ENCODE measurements around the gene PXDC1.

PXDC1 gene

DNA sequence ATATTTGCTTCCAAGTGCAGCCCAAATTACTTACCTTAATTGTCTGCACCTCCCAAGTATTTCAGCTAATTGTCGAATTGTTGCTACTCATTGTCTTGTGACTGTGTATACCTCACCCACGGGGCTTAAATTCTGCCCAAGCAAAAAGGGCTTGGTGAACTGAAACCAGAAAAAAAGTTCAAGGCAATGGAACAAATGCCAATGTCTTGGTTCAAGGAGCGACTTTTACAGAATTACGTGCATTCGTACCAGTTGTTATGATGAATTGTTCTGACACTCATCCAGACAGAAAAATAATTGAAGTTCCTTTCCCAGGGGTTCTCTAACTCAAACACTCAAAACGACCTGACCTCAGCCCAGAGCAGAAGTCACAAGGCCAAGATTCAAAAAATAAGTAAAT lies 13.9 kb upstream of the PXDC1 start:
- peak overlapping the region; percentile 88 for H3K4me2 ChIP-seq

DNA sequence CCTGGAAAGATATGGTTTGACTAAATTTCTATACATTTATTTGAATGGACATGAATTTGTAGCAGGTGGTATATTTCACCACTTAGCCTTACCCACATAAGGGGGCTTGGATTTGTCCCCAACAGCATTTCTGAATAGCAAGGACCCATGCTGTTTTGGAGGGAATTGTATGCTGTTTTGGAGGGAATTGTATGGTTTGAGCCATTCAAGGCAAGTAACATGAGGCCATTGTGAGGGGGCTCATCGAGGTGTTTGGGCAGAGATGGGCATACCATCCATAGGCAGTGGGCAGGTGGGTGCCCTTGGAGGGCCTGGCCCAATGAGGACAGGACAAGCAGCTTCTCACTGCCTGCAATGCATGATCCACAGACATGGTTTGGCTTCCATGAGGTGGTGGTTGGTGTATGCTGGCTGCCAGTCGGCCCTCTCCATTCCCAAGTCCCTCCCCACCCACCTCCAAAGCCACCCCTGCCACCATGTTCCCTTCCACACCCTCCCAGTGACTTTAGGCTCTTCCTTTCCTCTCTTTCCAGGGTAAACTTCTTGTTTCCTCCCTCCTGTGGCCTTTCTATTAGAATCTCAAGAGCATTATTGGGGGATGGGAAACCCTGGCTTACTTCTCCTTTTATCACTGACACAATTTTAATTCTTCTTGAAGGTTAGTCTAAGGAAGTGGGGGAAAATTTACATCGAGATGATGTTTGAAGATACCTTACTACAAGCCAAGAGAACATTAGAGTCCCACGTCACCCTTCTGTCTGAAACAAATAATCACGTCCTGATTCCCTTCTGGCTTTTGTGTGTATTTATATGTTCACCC lies 13.2 kb upstream of the PXDC1 start:
- H2AFZ ChIP-seq (ENCODE audit: low read depth) = no peak overlapping the region
- peaks cover 32% of the 10 kb centered on the region for H3K4me1 ChIP-seq (ENCODE audit: low read depth, poor library complexity, severe bottlenecking)
- no peaks in the 10 kb centered on the region for H3K27me3 ChIP-seq (ENCODE audit: insufficient read depth, low read depth)
- no peak overlapping the region for H3K4me3 ChIP-seq (IDR thresholded peaks at IDR 0.05; ENCODE audit: insufficient read depth, low read depth, low read length)
- no peaks in the 10 kb centered on the region for H3K36me3 ChIP-seq (ENCODE audit: insufficient read depth)
- H3K4me2 ChIP-seq = peak overlapping the region; percentile 88; the same call in 1 of the 2 replicates
- no peak overlapping the region for H3K9ac ChIP-seq
- no peaks in the 10 kb centered on the region for H4K20me1 ChIP-seq (ENCODE audit: insufficient read depth)
- TF ChIP-seq, protein P1, sequence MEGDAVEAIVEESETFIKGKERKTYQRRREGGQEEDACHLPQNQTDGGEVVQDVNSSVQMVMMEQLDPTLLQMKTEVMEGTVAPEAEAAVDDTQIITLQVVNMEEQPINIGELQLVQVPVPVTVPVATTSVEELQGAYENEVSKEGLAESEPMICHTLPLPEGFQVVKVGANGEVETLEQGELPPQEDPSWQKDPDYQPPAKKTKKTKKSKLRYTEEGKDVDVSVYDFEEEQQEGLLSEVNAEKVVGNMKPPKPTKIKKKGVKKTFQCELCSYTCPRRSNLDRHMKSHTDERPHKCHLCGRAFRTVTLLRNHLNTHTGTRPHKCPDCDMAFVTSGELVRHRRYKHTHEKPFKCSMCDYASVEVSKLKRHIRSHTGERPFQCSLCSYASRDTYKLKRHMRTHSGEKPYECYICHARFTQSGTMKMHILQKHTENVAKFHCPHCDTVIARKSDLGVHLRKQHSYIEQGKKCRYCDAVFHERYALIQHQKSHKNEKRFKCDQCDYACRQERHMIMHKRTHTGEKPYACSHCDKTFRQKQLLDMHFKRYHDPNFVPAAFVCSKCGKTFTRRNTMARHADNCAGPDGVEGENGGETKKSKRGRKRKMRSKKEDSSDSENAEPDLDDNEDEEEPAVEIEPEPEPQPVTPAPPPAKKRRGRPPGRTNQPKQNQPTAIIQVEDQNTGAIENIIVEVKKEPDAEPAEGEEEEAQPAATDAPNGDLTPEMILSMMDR (conservative IDR thresholded peaks at IDR 0.05; ENCODE audit: low read depth, low read length) = no peak
- no peaks in the 10 kb centered on the region for H3K79me2 ChIP-seq (ENCODE audit: insufficient read depth, low read depth)
- H3K27ac ChIP-seq = no peak overlapping the region; the same call in 1 of the 2 replicates

More for the DNA sequence above, 13.9 kb upstream of the PXDC1 start:
- peaks cover 32% of the 10 kb centered on the region for H3K4me1 ChIP-seq (ENCODE audit: low read depth, poor library complexity, severe bottlenecking)
- TF ChIP-seq, protein P1 (conservative IDR thresholded peaks at IDR 0.05; ENCODE audit: low read depth, low read length) = no peak
- no peaks in the 10 kb centered on the region for H3K36me3 ChIP-seq (ENCODE audit: insufficient read depth)
- no peak overlapping the region for H3K9ac ChIP-seq
- no peaks in the 10 kb centered on the region for H4K20me1 ChIP-seq (ENCODE audit: insufficient read depth)
- peak overlapping the region; percentile 72; the same call in 1 of the 2 replicates for H3K27ac ChIP-seq
- no peak overlapping the region for H3K4me3 ChIP-seq (IDR thresholded peaks at IDR 0.05; ENCODE audit: insufficient read depth, low read depth, low read length)
- no peaks in the 10 kb centered on the region for H3K27me3 ChIP-seq (ENCODE audit: insufficient read depth, low read depth)
- no peaks in the 10 kb centered on the region for H3K79me2 ChIP-seq (ENCODE audit: insufficient read depth, low read depth)
- no peak overlapping the region for H2AFZ ChIP-seq (ENCODE audit: low read depth)

DNA sequence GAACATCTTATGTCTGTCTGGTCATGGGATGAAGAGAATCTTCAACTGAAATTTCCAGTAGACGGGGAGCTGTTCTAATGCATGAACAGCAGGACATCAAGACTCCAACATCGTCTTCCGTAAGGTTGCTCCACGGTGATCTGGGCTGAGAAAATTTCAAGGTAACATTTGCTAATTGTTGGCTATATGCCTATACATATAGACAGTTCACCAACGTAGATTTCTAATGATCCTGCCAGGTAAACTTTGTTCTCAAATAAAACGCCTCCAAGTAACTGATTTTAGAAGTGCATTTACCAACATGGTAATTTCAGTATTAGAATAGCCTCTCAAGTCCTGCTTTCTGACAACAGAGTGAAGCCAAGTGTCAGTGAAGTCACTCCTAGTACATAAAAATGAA lies 11.3 kb upstream of the PXDC1 start:
- H3K36me3 ChIP-seq (ENCODE audit: insufficient read depth) = no peaks in the 10 kb centered on the region
- H3K4me2 ChIP-seq = no peak overlapping the region
- H3K4me3 ChIP-seq (IDR thresholded peaks at IDR 0.05; ENCODE audit: insufficient read depth, low read depth, low read length) = no peak overlapping the region
- no peaks in the 10 kb centered on the region for H4K20me1 ChIP-seq (ENCODE audit: insufficient read depth)
- TF ChIP-seq, protein P1 (conservative IDR thresholded peaks at IDR 0.05; ENCODE audit: low read depth, low read length) = no peak
- no peaks in the 10 kb centered on the region for H3K79me2 ChIP-seq (ENCODE audit: insufficient read depth, low read depth)
- no peak overlapping the region for H3K9ac ChIP-seq
- no peak overlapping the region for H3K27ac ChIP-seq
- H3K27me3 ChIP-seq (ENCODE audit: insufficient read depth, low read depth) = no peaks in the 10 kb centered on the region
- no peak overlapping the region for H2AFZ ChIP-seq (ENCODE audit: low read depth)
- H3K4me1 ChIP-seq (ENCODE audit: low read depth, poor library complexity, severe bottlenecking) = peaks cover 32% of the 10 kb centered on the region

DNA sequence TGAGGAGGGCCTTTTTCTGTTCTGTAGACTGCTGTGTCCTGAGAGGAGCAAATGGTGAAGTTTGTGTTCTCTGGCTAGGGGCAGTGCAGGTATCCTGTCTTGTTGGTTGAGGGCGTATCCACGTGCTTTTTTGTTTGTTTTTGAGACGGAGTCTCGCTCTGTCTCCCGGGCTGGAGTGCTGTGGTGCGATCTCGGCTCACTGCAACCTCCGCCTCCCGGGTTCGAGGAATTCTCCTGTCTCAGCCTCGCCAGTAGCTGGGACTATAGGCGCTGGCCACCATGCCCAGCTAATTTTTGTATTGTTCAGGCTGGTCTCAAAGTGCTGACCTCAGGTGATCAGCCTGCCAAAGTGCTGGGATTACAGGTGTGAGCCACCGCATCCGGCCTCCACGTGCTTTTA lies 10.8 kb upstream of the PXDC1 start:
- Histone ChIP-seq H4K20me1 (ENCODE audit: insufficient read depth) (no peaks in the 10 kb centered on the region), H3K79me2 (ENCODE audit: insufficient read depth, low read depth) (no peaks in the 10 kb centered on the region), H3K9ac (no peak overlapping the region), H3K27ac (no peak overlapping the region), H3K4me3 (IDR thresholded peaks at IDR 0.05; ENCODE audit: insufficient read depth, low read depth, low read length) (no peak overlapping the region), H3K4me1 (ENCODE audit: low read depth, poor library complexity, severe bottlenecking) (peaks cover 28% of the 10 kb centered on the region), H3K27me3 (ENCODE audit: insufficient read depth, low read depth) (no peaks in the 10 kb centered on the region), H3K4me2 (no peak overlapping the region), H3K36me3 (ENCODE audit: insufficient read depth) (no peaks in the 10 kb centered on the region), H2AFZ (ENCODE audit: low read depth) (no peak overlapping the region)
- TF ChIP-seq, protein P1 (conservative IDR thresholded peaks at IDR 0.05; ENCODE audit: low read depth, low read length) = no peak

All from KMS-11 (cell line).